GM18511 (cell line): Measurements from ENCODE around the gene TP73.

ENCODE experiments used
- ATAC-seq: cut with Tn5 transposase; IDR thresholded peaks from one replicate; pipeline ENCODE4 v1.9.1; 2021; ENCODE audit warnings: mild to moderate bottlenecking, moderate library complexity; ENCODE audit not compliant: unreplicated experiment

TP73 gene

GRCh38 chr1:3703786-3704371 is 51.6 kb downstream of the TP73 start:
- no peak for ATAC-seq

- ATAC-seq: no peak
Observed at GRCh38 chr1:3705341-3705950, 53.1 kb downstream of the TP73 start.

- no peak for ATAC-seq
Observed at GRCh38 chr1:3706651-3707297, 54.5 kb downstream of the TP73 start.

GRCh38 chr1:3707298-3707938 is 55.1 kb downstream of the TP73 start:
- ATAC-seq: no peak

- no peak for ATAC-seq
Observed at GRCh38 chr1:3707939-3708328, 55.6 kb downstream of the TP73 start.

GRCh38 chr1:3708791-3709190 is 56.5 kb downstream of the TP73 start:
- ATAC-seq: no peak

GRCh38 chr1:3710251-3710650 is 57.9 kb downstream of the TP73 start:
- no peak for ATAC-seq

GRCh38 chr1:3711381-3711779 is 59.1 kb downstream of the TP73 start:
- no peak for ATAC-seq

GRCh38 chr1:3711780-3712451 is 59.6 kb downstream of the TP73 start:
- no peak for ATAC-seq

GRCh38 chr1:3712573-3713535 is 60.5 kb downstream of the TP73 start:
- ATAC-seq: no peak

GRCh38 chr1:3713840-3714239 is 61.5 kb downstream of the TP73 start:
- no peak for ATAC-seq

- ATAC-seq: no peak
Observed at GRCh38 chr1:3714284-3714741, 62.0 kb downstream of the TP73 start.

- ATAC-seq: no peak
Observed at GRCh38 chr1:3714814-3715213, 62.5 kb downstream of the TP73 start.

GRCh38 chr1:3716351-3716750 is 64.0 kb downstream of the TP73 start:
- no peak for ATAC-seq

- ATAC-seq: no peak
Observed at GRCh38 chr1:3717041-3717714, 64.9 kb downstream of the TP73 start.

GRCh38 chr1:3717715-3718601 is 65.6 kb downstream of the TP73 start:
- ATAC-seq: no peak

- no peak for ATAC-seq
Observed at GRCh38 chr1:3718764-3719163, 66.4 kb downstream of the TP73 start.

- ATAC-seq: no peak
Observed at GRCh38 chr1:3721955-3722465, 69.7 kb downstream of the TP73 start.
